Cortex of kidney (tissue), 1 donor: ENCODE results near the gene RNF182.
"Not testable (repeated sequence)": the region's sequence is repeated elsewhere in the genome, so short reads cannot be mapped to it uniquely, and the experiment has no call there.

Source experiments
- DNase-seq: peaks from one replicate; lab custom pipeline; 2025; lab: John Stamatoyannopoulos, UW

The RNF182 gene, protein sequence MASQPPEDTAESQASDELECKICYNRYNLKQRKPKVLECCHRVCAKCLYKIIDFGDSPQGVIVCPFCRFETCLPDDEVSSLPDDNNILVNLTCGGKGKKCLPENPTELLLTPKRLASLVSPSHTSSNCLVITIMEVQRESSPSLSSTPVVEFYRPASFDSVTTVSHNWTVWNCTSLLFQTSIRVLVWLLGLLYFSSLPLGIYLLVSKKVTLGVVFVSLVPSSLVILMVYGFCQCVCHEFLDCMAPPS

DNA sequence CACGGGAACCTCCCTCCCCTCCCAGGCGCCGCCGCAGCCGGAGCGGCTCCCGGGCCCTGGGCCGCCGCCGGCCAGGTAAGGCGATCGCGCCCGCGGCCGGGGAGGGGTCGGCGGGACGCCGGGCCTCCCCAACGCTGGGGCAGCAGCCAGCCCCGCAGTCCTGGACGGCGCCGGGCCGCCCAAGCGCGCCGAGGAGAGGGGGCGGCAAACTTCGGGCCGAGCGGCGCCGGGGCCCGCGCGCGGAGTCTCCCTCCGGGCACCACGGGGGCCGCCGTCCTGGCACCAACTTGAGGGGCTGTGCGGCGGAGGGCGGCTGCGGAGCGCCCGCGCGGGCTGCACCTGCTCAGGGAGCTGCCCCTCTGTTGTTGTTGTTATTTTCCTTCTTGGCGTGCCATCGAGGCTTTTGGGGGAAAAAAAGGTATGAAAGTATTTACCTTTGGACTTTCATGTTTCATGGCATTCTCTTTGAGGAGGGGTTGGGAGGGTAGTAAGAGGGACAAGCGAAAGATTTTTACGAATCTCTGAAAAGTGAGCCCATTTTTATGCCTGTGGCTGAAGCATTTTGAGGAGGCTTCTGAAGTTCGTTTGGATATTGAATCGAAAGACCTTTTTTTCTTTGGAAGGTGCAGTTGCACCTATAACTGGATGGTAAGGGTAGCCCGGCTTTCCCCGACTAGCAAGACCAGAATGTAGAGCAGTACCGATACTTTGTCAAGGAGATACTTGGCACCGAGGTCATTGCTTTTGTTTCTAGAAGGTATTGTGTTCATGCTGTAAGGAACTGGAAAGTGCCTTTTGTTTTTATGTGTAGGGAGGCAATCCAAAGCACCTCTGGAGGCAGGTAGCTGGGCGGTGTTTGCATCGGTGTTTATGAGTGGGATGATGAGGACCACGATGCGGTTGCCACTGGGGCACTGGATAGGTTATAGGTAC lies at the start of gene RNF182:
TSS of gene RNF182 (plus strand) at position 4 of the 933 bp plus-strand sequence. CDS start 52,168 bp downstream, outside the sequence.
- DNase-seq: no peak

DNA sequence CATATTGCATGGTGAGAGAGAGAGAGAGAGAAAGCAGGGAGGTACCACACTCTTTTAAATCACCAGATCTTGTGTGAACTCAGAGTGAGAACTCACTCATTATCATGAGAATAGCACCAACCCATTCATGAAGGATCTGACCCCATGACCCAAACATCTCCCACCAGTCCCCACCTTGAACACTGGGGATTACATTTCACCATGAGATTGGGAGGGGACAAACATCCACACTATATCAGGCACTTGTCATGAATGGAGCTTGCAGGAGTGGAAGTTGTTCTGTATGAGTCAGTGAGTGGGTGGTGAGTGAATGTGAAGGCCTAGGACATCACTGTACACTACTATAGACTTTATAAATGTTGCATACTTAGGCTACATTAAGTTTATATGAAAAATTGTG lies 47.7 kb upstream of the RNF182 start:
- DNase-seq: no peak

DNA sequence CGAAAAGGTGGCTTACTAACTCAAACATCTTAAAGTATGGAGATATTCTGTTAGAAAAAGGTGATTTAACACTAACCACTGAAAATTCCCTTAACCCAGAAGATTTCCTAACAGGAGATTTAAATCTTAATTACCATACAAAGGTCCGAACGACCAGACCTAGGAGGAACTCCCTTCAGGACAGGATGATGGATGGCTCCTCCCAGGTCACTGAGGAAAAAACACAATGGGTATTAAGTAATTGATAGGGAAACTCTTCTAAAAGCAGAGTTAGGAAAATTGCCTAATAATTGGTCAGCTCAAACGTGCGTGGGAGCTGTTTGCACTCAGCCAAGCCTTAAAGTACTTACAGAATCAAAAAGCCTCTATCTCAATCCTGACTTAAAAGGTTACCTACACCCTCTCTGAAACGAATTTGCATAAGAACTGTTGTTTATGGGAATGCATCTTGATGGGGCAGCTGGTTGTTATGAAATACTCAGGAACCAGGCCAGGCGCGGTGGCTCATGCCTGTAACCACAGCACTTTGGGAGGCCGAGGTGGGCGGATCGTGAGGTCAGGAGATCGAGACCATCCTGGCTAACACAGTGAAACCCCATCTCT lies 44.6 kb upstream of the RNF182 start:
- DNase-seq: not testable (repeated sequence)

DNA sequence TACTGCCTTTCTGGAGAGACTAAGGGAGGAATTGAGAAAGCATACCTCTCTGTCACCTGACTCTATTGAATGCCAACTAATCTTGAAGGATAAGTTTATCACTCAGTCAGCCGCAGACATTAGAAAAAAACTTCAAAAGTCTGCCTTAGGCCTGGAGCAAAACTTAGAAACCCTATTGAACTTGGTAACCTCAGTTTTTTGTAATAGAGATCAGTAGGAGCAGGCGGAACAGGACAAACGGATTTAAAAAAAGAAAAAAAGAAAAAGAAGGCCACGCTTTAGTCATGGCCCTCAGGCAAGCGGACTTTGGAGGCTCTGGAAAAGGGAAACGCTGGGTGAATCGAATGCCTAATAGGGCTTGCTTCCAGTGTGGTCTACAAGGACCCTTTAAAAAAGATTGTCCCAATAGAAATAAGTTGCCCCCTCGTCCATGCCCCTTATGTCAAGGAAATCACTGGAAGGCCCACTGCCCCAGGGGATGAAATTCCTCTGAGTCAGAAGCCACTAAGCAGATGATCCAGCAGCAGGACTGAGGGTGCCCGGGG lies 43.1 kb upstream of the RNF182 start:
- no peak for DNase-seq

DNA sequence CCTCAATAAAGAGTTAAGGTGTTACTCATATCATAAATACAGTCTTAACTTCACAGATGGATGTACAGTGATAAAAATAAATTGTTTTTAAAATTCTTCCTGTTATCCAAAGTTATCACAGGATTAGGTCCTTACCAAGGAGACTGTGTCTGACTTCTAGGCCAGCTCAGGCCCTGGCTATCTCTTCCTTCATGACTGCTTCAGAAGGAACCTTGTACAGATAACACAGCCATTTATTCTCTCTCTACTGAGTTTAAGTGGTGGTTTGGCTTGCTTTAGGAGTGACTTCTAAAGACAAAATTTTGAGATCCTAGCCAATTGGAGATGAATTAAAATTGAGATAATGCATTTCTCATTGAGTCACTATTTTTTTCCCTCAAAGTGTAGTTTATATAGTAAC lies 40.8 kb upstream of the RNF182 start:
- DNase-seq: no peak

DNA sequence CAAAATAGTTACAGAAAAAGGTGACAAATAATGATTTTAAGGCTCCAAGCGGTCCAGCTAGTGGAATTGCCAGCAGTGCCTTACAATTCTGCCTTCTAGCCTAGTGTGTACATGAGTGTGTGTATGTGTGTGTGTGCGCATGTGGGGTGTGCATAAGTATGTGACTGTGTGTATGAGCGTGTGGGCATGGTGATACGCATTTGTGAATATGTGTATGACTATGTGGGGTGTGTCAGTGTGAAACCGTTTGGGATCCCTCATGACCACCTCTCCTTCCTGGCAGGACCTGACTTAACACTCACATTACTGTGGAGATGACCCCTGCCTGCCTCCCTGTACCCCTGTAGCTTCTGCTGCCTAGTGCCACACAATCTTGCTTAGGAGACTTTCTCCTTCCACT lies 40.4 kb upstream of the RNF182 start:
- no peak for DNase-seq

DNA sequence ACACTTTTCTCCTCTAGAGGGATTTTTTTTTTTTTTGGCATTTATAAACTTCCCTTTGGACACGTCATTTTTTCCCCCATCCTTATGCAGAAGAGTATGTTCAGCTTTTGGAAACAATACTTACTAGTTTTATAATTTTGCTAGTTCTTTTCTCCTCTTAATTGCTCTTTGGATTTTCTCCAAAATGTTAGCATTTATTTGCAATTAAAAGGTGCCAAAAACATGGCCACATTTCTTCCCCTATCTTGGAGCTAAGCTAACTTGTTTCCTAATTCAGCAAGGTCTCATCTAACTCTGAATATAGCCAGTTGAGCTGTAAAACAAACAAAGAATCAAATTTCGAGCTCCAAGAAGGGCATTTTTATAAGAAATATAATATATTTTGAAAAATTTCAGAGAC lies 39.2 kb upstream of the RNF182 start:
- no peak for DNase-seq

DNA sequence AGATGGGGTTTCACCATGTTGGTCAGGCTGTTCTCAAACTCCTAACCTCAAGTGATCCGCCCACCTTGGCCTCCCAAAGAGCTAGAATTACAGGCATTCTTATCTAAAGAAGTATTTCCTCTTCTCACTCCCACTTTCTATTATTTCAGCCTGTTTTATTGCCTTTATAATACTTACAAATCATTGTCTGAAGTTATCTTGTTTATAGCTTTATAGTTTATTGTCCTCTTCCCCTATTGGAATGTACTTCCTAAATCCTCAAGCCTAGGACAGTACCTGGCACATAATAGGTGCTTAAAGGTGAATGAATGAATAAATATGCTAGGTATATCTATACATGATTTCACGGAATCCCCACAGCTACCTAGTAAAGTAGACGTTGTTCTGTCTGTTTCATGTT lies 37.8 kb upstream of the RNF182 start:
- no peak for DNase-seq

DNA sequence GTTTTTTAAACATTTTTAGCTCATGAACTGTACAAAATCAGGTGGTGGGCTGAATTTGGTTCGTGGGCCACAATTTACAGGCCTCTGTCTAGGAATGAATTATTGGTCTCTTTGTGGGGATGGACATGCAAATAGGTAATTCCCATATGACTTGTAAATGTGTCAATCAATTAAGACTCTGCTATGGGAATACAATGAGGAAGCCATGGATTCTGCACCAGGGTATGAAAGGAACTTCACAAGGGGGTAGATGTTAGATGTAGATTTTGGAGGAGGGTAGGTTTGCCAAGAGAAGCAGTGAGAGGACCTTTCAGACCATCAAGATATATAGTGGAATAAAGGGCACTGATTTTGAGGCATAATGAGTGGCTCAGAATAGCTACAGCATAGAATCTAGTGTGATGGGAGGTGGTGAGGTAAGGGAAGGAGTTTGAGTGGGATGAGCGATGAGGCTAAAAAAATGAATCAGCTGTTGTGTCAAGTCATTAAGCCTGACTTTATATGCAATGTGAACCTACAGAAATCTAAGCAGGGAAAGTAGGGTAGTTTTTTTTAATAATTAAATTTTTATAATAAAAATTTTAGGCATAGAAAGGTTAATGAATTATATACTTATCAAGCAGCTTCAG lies 32.6 kb upstream of the RNF182 start:
- no peak for DNase-seq

DNA sequence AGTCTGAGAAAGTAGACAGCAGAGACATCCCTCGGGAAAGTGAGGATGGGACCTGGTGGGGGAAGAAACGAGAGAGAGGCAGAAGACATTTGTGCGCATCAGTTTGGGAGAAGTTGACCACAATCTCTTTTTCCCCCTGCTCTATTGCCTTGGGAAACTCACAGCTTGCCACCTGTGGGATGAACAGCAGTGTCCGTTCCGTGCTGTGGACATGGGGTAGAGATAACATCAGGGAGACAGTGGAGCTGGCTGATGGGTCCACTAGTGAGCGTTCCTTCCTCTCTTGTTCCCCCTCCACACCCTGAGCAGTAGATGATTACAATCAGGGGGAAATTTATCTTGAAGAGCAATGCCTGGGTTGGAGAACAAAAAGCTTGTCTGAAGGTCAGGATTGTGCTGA lies 21.8 kb upstream of the RNF182 start:
- DNase-seq: no peak

DNA sequence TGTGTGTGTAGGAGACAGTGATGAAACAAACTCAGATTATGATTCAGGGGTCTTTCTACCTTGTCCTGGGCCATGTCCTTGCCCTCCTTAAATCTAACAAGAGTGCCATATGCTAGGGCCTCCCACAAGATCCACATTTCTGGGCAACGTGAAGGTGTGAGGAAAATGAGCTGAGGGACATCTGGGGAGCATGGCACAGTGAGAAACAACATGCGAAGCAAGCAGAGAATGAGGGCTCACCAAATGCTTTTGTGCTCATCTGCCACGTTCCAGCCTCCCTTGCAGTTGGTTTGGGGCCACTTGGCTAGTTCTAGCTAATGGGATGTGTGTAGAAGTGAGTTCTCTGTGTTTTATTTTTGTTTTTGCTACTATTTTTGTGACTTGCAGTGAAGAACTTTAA lies 21.4 kb upstream of the RNF182 start:
- DNase-seq: no peak

DNA sequence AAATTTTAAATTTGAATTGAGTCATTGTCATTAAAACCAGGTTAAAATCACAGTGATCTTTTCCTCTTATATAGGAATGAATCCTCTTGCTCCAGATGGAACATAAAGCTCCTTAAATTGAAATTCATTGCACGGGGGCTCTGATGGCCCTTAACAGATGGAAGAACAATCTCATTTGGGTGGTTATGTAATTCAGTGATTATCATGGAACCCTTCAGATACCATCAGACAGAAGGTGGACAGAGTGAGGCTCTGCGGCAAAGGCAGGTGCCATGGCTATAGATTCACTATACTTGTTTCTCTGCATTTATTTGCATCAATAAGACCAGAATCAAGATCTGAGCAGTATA lies 17.8 kb upstream of the RNF182 start:
- DNase-seq: no peak

DNA sequence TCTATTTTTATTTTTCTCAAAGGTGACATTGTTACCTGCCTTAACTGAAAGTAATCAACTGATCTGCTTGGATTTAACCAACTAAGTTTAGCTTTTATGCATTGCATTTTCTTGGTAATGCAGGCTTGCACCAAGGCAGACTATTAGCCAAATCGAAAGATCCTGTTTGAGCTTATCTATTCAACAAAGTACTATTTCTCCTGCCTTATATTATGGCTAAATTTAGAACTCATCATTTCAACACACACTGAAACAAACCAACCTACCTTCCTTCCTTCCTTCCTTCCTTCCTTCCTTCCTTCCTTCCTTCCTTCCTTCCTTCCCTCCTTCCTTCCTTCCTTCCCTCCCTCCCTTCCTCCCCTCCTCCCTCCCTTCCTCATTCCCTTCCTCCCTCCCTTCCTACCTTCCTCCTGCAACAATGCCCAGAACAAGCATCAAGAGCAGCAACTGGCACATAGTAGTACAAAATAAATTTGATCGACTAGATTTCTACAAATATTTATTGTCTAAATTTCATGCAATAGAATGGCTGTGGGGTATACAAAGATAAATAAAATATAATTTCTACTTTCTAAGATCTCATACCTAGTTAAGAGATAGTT lies 17.0 kb upstream of the RNF182 start:
- DNase-seq: no peak

DNA sequence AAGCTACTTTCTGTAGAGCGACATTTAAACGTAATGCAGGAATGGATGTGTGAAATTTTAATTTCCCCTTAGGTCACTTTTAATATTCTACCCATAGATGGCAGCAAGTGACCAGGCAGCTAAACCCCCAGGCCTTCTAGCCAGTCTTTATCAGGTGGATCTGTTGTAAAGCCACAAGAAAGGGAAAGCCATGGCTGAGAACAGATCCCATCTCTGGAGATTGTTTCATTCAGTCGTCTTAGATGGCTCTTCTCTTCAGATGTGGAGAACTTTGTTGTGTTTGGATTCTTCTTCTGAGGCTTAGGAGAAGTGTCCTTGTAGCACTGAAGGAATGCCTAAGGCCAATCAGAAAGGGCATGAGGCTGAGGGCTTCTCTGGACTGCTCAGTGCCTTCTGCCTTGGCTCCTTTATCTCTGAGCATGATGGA lies 15.8 kb upstream of the RNF182 start:
- no peak for DNase-seq

DNA sequence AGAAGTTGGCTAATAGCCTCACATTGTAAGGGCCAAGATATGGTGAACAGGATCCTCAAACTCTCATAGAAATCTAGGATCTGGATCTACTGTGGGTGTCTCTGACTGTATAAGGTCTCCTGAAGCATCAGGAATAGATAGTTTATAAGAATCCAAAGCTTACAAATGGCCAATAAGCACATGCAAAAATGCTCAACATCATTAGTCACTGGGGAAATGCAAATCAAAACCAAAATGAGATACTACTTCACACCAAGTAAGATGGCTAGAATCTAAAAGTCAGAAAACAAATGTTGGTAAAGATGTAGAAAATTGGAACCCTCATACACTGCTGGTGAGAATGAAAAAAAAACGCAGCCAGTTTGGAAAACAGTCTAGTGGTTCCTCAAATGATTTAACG lies 14.3 kb upstream of the RNF182 start:
- DNase-seq: no peak

DNA sequence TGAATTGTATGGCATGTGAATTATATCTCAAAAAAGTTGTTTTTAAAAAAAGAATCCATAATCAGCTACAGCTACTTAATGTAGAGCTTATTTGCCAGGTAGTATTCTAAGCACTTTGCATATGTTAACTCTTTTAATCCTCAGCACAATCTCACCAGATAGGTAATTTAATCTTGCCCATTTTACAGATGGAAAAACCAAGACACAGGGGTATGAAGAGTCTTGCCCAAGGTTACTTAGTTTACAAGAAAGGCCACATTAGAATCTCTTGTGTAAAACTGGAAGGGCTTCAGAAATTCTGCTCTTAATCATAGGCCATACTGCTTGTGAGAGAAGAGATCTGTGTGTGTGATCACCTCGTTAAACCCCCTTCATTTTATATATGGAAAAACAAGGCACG lies 13.4 kb upstream of the RNF182 start:
- DNase-seq: no peak

DNA sequence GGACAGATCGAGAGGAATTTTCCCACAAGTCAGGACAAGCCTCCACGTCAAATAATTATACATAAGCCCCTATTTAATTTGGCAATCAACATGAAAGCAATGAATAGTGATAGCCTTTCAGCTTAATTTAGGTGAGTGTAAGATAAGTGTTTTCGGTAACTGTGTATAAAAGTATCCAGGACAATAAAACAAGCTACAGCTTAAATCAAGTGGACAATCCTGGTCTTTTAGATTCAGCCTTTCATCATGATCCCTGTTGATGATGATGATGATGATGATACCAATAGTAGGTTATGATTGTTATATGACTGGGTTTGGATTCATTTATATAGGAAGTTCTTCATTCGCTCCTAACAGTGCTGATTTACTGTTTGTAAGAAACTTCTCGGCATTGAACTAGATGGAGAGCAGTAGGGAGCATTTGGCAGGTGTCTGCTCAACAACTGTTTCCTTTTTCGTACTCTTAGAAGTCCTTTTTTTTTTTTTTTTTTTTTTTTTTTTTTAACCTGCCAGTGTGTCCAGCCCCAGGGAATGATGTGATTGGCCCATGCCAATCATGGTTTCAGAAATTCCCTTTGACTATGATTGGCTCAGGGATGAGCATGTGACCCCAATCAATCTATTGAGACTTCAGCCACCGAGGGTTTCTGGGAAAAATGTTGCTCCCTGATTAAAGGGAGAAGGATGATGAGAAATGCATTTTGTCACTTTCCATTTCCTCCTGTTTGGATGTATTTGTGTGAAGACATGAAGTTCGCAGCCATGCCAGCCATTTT lies 11.3 kb upstream of the RNF182 start:
- DNase-seq: no peak

DNA sequence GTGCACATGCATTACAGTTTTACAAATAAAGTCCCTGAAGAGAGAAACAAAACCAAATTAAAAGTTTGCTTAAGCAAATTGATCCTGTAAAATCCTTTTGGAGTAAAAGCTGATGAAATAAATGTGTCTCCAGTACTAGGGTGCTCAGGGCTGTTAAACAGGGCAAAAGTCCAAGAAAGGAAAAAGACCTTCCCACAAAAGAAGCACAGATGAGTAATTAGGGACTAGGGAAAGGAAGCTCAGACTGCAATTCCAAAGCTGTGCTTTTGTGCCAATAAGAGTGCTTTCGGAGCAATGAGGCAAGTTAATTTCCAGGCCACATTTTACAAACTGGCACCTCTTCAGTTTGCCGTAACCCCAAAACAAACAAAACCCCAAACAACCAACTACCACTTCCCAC lies 10.4 kb upstream of the RNF182 start:
- no peak for DNase-seq

DNA sequence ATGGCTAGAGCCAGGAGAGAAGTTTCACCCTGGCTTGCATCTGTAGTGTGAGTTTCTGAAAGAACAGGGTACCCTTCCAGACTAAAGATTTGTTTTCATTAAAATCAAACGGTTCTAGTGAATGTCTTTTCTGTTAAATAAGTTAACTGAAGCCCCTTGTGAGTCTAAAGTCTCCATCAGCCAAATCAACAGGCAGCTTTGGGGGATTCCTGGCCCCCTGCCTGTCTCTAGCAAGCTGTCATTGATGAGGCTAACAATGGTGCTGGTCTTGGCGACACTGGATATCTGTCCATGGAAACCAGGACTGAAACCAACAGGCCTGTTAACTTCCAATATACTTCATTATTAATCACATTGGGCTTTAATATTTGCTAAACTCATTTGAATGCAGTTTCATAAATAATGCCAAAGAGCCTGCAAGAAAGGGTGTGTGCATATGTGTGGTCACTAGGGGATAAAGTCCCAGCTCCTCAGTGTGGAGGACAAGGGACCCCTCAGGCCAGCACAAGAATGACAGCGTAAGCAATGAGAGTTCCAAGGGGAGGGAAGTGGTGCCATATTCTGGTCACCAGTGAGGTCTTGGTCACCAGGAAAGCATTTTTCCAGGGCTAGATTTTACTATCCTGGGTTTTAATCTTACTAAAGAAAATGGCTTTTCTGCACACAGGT lies 9.1 kb upstream of the RNF182 start:
- no peak for DNase-seq

DNA sequence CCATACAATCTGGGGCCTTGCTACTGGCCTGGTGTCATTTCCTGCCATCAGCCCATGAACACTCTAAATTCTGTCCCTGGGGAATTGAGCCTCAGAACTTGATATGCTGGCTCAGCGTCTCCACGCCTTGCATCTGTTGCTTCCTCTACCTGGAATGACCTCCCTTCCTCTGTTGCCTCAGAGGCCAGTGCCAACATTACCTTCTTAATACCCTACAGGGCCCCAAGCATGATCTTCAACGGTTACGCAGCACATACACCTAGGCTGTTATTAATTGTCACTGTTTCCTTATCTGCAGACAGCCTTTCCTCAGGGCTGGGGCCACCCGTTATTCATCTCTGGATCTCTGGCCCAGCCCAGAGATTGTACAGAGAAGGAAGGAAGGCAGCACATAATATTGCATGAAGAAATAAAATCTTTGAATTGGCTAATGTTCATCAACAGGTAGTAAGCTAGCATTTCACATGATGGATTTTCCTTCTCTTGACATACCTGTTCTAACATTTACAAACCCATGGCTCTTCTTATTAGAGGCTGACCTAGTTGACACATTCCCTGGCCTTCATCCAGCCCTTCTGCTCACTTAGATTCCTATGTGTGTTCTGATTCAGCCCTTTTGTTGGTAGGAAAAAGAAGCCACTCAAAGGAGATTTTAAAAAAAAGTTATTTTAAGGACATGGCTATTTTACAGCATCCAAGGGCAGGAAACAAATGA lies 8.4 kb upstream of the RNF182 start:
- DNase-seq: no peak
